NCI-H460 (cell line): ENCODE results near the gene GFRA4. TPM values are rescaled to one million over a fixed set of nuclear protein-coding genes. Genes with fewer than 3 reads are reported as not detected.

Experiments
- DNase-seq: peaks from one replicate; pipeline ENCODE4 v3.0.0-alpha.2; 2016; ENCODE audit warnings: low read depth; ENCODE audit errors: extremely low read depth
- polyA plus RNA-seq: library from polyadenylated mRNA; depleted of rRNA; stranded (reverse); fragments of >200 nt; gene quantifications from 2 replicates; pipeline ENCODE4 v1.2.3, GENCODE V29; 2014; cell fraction: nucleus; rRNA removed
- total RNA-seq: library from RNA; depleted of rRNA; stranded (reverse); fragments of >200 nt; shearing (Covaris generic); gene quantifications from 2 replicates; pipeline ENCODE4 v1.2.3, GENCODE V29; 2014; rRNA removed

GFRA4 gene
- total RNA-seq, result not detected in 2 replicates
- polyA plus RNA-seq, result not detected in 2 replicates

GRCh38 chr20:3663031-3663701 is at the start of gene GFRA4:
TSS of gene GFRA4 (minus strand) at chr20:3663399. CDS start at chr20:3663399, 0 bp downstream.
- no peak for DNase-seq

- DNase-seq, result no peak
Observed at GRCh38 chr20:3712279-3712873, 49.2 kb upstream of the GFRA4 start, which contains the start of gene SIGLEC1. TSS of gene SIGLEC1 (minus strand) at chr20:3712600. CDS start at chr20:3707128, 5,472 bp downstream.

- DNase-seq, result no peak
Observed at GRCh38 chr20:3711484-3711941, 48.3 kb upstream of the GFRA4 start.

- peak; percentile 50 for DNase-seq
Observed at GRCh38 chr20:3710703-3711483, 47.7 kb upstream of the GFRA4 start.

- DNase-seq, result no peak
Observed at GRCh38 chr20:3710011-3710466, 46.8 kb upstream of the GFRA4 start.

- DNase-seq, result no peak
Observed at GRCh38 chr20:3707508-3707899, 44.3 kb upstream of the GFRA4 start.

GRCh38 chr20:3706774-3707507 is 43.7 kb upstream of the GFRA4 start:
- DNase-seq, result no peak

- DNase-seq, result no peak
Observed at GRCh38 chr20:3705970-3706739, 43.0 kb upstream of the GFRA4 start.

GRCh38 chr20:3705491-3705969 is 42.3 kb upstream of the GFRA4 start:
- no peak for DNase-seq

GRCh38 chr20:3704087-3704486 is 40.9 kb upstream of the GFRA4 start:
- DNase-seq, result no peak

GRCh38 chr20:3702611-3703391 is 39.6 kb upstream of the GFRA4 start:
- no peak for DNase-seq

- no peak for DNase-seq
Observed at GRCh38 chr20:3701061-3701998, 38.1 kb upstream of the GFRA4 start.

- no peak for DNase-seq
Observed at GRCh38 chr20:3699037-3699436, 35.8 kb upstream of the GFRA4 start.

GRCh38 chr20:3698591-3699001 is 35.4 kb upstream of the GFRA4 start:
- no peak for DNase-seq

GRCh38 chr20:3697588-3698305 is 34.5 kb upstream of the GFRA4 start:
- no peak for DNase-seq

- no peak for DNase-seq
Observed at GRCh38 chr20:3696745-3697587, 33.8 kb upstream of the GFRA4 start.
